GM18909 (cell line): ENCODE data around the gene APLN.

Source experiments
- ATAC-seq: cut with Tn5 transposase; IDR thresholded peaks from one replicate; pipeline ENCODE4 v1.9.1; 2021; ENCODE audit warnings: mild to moderate bottlenecking; ENCODE audit not compliant: unreplicated experiment, poor library complexity

The APLN gene

GRCh38 chrX:129663171-129663570 is 8.4 kb upstream of the APLN start:
- ATAC-seq: no peak

DNA sequence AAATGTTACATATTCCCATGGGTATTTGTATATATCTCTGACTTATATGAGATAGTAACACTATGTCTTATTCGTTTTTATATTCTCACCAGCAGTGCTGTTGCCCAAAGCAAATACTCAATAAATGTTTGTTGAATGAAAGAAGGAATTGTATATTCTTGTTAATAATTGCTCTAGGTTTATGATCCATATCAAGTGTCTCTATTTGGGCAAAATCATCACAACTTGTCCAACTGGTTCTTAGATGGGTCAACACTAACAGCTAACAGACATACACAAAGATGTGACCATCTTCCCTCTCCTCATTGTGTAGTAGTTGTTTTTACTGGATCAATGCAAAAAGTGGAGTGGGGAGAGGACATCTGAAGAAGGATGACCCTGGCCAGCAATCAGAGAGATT is 6.6 kb upstream of the APLN start:
- no peak for ATAC-seq

GRCh38 chrX:129659861-129660260 is 5.1 kb upstream of the APLN start:
- ATAC-seq: no peak

GRCh38 chrX:129659141-129659540 is 4.4 kb upstream of the APLN start:
- ATAC-seq: no peak

GRCh38 chrX:129658429-129658828 is 3.7 kb upstream of the APLN start:
- no peak for ATAC-seq

GRCh38 chrX:129655547-129656249 is 942 bp upstream of the APLN start:
- ATAC-seq: no peak

DNA sequence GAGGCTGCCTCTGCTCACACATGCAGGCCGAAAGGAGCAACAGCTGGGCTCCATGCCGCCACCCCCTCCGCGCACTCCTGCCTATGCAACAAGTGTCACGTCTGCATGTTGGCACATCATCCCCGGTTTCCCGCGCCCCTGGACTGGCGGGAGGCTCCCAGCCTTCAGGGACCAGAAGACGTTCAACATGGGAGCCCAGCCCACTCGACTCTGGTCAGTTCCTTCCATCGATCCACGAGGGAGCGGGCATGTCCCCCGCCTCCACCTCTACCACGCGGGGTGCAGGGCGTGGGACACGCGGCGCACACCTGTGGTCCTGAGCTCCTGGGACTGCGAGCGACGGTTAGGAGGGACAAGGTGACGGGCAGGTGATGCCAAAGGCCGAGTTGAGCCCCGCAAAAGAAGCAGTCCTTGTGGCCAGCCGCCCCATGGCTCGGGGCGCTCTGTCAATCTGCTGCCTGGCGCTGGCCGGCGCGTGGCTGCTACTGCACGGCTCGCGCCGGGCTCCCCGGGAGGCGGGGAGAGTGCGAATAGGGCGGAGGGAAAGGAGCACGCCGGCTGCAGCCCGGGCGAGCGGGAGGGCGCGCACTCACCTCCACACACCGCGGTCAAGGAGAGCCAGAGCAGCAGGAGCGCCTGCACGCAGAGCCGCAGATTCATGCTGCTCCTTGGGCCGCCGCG is 645 bp downstream of the APLN start:
- peak; percentile 48 for ATAC-seq

- ATAC-seq: no peak
These were observed 1.4 kb downstream of the APLN start for GRCh38 chrX:129653181-129653970.

DNA sequence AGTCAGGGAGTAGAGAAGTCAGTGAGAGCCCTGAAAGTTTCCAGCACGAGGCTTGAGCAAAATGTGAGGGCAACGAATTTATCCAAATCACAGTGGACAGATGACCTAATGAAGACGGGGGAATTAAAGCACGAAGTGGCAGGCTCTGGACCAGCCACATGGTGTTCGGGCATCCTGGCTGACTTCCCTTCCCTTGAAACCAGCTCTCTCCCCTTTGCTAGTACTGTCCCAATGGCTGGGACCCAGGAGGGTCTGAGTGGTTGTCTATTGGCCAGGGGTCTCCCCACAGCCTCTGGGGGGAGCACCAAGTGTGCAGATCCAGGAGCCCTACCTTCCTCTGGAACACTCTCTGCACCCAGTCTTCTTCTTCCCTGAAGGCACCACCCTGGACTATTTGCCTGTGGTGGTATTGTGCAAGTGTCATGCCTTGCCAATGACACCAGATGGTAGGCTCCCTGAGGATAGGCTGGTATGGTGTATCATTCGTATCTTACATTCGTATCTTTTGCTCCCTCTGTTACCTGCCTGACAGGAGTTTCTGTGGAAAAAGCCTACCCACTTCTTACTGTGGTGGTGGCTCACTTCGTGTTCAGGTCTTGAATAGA is 2.1 kb downstream of the APLN start:
- ATAC-seq: no peak

DNA sequence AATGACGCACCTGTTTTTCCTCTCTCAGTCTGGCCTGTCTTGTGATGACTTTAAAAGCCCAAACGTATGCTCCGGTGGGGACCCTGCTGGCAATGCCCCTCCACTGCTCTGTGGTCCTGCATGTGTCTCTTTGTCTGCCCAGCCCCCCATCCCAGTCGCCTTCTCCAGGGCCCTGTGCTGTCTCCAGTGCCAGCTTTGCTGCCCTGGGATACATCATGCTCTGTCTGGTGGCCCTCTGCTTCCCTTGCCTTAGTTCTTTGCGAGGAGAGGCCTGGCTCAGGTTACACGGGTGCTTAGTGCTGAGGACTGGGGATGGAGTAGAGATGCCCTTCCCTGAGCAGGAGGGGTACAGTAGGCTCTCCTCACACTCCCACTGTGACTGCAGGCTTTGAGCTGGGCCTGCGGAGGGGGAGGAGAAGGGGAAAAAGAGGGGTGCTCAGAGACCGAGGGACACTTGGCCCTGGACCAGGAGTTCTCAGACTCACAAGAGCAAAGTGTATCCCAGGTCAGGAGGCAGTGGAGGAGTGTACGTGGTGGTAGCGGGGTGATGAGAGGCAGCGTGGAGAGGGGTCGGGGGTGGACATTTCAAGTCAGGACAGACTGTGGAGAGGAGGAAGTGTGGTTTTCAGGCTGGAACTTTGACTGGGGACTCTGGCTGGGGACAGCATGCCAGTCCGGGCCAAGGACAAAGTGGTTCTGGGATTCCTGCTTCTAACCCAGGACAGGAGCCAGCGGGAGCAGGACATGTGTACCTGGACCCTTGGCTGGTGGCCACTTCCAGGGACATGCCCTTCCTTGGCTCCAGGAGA is 2.8 kb downstream of the APLN start:
- ATAC-seq: no peak

- no peak for ATAC-seq
These were observed 3.8 kb downstream of the APLN start for GRCh38 chrX:129650821-129651510.

GRCh38 chrX:129650183-129650689 is 4.5 kb downstream of the APLN start:
- no peak for ATAC-seq

DNA sequence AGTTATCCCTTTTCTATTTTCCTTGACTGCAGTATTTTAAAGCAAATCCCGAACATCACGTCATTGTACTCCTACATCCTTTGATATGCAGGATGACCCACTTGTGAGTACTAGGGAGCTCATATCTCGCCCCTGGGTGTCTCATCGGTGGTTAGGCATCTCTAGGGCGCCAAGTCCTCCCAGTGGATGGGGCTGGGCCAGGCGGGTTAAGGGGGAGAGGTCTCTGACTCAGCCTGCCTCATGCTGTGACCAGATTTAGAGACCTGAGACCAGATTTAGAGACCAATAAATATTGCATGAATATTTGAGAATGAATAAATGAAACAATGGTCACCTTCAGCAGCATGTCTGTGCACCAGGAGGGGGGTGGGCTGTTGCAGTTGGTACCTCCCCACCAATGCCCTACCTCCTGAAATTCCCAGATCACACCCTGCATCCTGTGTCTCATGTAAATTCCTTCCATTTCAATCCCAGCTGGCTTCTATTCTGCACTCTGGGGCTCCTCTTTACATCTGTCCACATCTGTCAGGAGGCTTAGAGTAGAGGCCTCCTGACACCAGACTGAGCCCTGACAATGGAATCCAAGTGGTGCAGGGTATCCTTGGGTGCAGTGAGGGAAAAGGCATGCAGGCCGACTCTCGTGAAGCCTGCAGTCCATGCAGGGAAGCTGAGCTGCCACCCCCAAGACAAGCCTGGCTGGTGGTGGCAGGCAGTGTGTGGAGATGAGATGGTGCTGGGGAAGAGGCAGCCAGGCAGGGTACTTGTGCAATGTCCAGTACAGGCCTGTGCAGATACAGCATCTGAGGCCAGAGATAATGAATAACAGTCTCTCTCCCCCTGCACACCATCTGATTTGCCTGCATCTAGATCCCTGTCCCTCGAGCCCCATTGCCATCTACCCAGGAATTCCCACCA is 5.2 kb downstream of the APLN start:
- no peak for ATAC-seq

DNA sequence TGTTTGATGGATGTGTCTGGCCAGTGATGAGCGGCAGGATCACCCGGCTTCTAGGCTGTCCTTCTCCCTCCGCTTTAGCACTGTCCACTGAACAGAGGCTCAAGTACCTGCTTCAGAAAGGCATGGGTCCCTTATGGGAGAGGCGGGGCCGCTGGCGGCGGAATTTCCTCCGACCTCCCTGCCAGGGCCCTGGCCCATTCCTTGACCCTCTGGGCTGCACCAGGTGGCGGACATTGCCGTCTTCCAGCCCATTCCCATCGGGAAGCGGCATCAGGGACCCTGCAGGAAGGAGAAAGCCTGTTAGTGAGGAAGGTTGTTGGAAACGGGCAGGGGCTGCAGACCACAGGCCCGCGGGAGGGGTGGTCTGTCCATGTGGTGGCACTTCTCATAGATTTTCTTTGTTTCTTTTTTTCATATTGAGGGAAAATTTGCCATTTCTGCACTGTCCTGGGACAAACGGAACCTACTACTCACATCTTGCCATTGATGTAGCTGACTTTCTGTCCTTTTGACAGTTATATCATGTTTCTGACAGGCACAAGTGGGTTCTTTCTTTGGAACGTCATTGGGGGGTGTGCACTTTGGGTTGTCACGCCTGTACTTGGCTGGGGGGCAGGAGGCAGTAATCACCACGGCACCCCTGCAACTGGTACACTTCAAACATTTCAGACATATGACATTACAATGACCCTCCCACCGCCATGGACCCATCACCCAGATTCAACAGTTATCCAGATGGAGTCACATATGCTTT is 6.1 kb downstream of the APLN start:
- ATAC-seq: no peak

DNA sequence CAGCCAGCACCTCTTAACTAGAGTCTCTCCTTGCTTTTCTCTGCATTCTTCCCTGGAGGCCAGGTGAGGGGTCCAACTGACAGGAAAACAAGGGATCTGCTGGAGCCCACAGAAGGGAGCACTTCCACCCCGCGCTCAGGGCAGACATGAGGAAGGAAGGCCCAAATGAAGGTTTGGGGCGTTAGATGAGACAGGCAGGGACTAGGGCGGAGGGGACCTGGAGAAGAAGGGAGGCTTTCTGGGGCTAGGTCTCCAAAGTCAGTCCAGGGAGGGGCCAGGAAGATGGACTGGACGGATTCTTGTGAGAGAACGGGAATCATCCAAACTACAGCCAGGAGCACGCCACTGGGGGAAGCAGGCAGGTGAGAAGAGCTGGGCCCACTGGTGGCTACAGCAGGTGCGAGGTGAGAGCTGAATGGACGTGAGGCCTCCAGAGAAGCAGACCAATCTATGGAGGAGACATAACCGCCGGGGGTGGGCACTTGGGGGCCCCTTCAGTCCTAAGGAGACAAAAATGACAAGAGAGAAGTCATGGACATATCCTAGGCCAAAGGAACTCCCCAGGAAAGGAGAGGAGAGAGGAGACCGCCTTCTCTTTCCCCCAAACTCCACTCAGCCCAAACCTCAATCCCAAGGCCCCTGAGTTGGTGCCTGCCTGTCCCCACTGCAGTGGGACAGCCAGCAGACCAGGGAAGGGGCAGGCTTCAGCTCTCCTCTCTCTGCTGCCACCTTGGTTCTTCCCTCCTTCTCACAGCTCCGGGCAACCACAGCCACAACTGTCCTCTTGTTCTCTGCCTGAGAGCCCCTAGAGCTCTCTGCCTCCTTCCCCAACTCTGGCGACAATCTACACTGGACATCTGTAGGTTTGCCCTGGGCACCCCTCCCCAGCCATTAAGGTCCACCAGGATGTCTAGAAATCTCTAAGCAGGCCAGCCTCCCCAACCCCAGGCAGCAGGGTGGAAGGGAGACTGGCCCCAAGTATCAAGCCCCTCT is 7.0 kb downstream of the APLN start:
- no peak for ATAC-seq
